AG04449 (cell line): ENCODE measurements around the gene ECM1.

Experiments
- CTCF ChIA-PET: fragments of 350-600 bp; formaldehyde crosslinking; extraction: SDS; loops from one replicate; lab custom pipeline; 2021; ENCODE audit warnings: antibody characterized with exemption; lab: Yijun Ruan, JAX
- POLR2A ChIA-PET: fragments of 400-600, 350-600 bp; formaldehyde crosslinking; extraction: SDS; loops from one replicate; lab custom pipeline; 2020; ENCODE audit warnings: antibody characterized with exemption, inconsistent platforms; lab: Yijun Ruan, JAX
- DNase-seq: peaks from one replicate; pipeline ENCODE4 v3.0.0-alpha.2; 2010; ENCODE audit warnings: low read depth, low spot score
- H3K4me3 ChIP-seq: 2 replicates; pipeline ENCODE4 v1.5.1; 2011; ENCODE audit warnings: low read depth, mild to moderate bottlenecking, control low read depth, low read length
- TF ChIP-seq, protein P1 (sequence below): IDR thresholded peaks from one replicate; pipeline ENCODE4 v1.5.1; 2011; ENCODE audit warnings: mild to moderate bottlenecking, moderate library complexity, low read length, control low read depth, inconsistent platforms; ENCODE audit not compliant: insufficient read depth; ENCODE audit errors: missing control alignments

ECM1 gene

DNA sequence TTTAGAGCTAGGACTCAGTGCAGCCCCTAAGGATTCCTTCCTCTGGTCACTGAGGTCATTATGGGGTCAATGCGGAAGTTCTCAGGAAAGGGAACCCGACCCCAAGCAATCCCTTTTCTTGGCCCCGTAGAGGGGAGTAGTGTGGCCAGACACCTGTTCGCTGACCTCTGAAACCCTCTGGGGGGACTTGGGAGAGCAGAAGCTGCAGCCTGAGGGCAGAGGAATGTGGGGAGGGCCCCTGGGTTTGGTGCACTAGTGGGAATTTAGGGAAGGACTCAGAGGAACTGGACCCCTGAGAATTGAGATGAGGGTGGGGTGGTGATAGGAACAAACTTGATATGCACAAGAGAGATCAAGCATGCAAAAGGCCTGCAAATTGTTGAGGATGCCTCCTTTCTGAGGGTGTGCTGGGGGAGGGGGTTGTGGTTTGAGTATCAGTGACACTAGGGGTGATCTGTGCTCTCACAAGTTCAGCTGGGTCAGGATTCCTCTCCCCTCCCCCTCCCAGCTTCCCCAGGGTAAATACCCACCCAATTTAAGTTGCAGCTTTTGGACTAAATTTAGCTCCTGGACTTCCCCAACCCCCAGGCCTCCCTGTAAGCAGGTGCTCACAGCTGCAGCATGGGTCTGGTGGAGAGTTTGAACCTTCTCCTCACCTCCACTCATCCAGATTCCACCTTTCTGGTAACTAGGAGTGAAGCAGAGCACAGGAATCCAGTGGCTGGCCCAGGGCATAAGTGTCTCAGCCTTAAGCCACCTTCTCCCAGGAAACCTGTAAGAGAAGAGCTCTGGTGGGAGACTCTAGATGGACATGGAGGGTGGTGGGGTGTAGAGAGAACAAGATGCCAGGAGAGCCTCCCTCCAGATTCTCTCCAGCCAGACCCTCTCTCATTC lies 54.8 kb downstream of the ECM1 start:
- ChIA-PET POLR2A (interaction anchor here (0.5 to 7.2 kb wide), 8 partner anchors 9 to 211 kb away, joined by 3 to 135 read pairs (median 4); partner anchors contain the start of genes ENSA and MCL1), CTCF (interaction anchor here (0.9 to 19.4 kb wide), 11 partner anchors 8 to 433 kb away, joined by 3 to 315 read pairs (median 12); partner anchors contain the start of genes ENSA and GOLPH3L)
- no peak overlapping the region; the same call in 1 of the 2 replicates for H3K4me3 ChIP-seq
- TF ChIP-seq, protein P1, sequence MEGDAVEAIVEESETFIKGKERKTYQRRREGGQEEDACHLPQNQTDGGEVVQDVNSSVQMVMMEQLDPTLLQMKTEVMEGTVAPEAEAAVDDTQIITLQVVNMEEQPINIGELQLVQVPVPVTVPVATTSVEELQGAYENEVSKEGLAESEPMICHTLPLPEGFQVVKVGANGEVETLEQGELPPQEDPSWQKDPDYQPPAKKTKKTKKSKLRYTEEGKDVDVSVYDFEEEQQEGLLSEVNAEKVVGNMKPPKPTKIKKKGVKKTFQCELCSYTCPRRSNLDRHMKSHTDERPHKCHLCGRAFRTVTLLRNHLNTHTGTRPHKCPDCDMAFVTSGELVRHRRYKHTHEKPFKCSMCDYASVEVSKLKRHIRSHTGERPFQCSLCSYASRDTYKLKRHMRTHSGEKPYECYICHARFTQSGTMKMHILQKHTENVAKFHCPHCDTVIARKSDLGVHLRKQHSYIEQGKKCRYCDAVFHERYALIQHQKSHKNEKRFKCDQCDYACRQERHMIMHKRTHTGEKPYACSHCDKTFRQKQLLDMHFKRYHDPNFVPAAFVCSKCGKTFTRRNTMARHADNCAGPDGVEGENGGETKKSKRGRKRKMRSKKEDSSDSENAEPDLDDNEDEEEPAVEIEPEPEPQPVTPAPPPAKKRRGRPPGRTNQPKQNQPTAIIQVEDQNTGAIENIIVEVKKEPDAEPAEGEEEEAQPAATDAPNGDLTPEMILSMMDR: no peak
- no peak for DNase-seq
